Ovary (tissue), 3 donors: Measurements from ENCODE around the gene LSM14A.

Source experiments
- EP300 ChIP-seq: sonication (generic); formaldehyde crosslinking; IDR thresholded peaks from one replicate; pipeline ENCODE4 v1.6.1; 2017; ENCODE audit warnings: antibody characterized with exemption
- POLR2A ChIP-seq: fragments of 450-650 bp; IDR thresholded peaks from one replicate; pipeline ENCODE4 v1.6.1; 2017; ENCODE audit warnings: antibody characterized with exemption, mild to moderate bottlenecking, moderate library complexity
- TF ChIP-seq, protein P1 (sequence below), 3 donors: fragments of 450-650 bp in 2 of 3; fragments of 200-600 bp in 1 of 3; IDR thresholded peaks; one replicate each; pipeline versions ENCODE4 v1.5.1 to v1.8.0; 2016 to 2022; ENCODE audit warnings: antibody characterized with exemption in 3 of 3, mild to moderate bottlenecking in 1 of 3
- donor health status: DM: no; HTN: no; CAD: no.

DNA sequence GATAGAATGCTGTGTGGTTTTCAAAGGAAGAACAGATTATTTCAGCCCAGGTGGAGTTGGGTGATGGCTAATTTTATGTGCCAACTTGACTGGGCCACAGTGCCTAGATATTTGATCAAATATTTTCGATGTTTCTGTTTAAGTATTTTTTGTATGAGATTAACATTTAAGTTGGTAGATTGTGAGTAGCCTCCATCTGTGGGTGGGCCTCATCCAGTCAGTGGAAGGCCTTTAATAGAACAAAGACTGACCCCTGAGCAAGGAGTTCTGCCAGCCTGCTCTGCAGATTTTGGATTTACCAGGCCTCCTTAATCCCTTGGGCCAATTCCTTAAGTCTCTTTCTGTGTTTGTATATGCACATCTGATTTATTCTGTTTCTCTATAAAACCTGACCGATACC, 13.9 kb downstream of the LSM14A start:
- no peak for TF ChIP-seq POLR2A
- TF ChIP-seq, protein P1, sequence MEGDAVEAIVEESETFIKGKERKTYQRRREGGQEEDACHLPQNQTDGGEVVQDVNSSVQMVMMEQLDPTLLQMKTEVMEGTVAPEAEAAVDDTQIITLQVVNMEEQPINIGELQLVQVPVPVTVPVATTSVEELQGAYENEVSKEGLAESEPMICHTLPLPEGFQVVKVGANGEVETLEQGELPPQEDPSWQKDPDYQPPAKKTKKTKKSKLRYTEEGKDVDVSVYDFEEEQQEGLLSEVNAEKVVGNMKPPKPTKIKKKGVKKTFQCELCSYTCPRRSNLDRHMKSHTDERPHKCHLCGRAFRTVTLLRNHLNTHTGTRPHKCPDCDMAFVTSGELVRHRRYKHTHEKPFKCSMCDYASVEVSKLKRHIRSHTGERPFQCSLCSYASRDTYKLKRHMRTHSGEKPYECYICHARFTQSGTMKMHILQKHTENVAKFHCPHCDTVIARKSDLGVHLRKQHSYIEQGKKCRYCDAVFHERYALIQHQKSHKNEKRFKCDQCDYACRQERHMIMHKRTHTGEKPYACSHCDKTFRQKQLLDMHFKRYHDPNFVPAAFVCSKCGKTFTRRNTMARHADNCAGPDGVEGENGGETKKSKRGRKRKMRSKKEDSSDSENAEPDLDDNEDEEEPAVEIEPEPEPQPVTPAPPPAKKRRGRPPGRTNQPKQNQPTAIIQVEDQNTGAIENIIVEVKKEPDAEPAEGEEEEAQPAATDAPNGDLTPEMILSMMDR (IDR thresholded peaks at IDR 0.05): no peak
- TF ChIP-seq EP300: no peak
